GM19351 (cell line): ENCODE data around the gene JARID2.
A peak's percentile ranks its signal among the peaks of the same experiment; 100 is the strongest.

ENCODE experiments used
- ATAC-seq: cut with Tn5 transposase; IDR thresholded peaks from one replicate; pipeline ENCODE4 v1.9.1; 2021; ENCODE audit warnings: mild to moderate bottlenecking, moderate library complexity; ENCODE audit not compliant: unreplicated experiment

Gene JARID2

GRCh38 chr6:15368873-15369272 is 123.0 kb downstream of the JARID2 start:
- no peak for ATAC-seq

- ATAC-seq, result no peak
Measured at GRCh38 chr6:15369838-15370237, 124.0 kb downstream of the JARID2 start.

- no peak for ATAC-seq
Measured at GRCh38 chr6:15370733-15371671, 125.1 kb downstream of the JARID2 start.

DNA sequence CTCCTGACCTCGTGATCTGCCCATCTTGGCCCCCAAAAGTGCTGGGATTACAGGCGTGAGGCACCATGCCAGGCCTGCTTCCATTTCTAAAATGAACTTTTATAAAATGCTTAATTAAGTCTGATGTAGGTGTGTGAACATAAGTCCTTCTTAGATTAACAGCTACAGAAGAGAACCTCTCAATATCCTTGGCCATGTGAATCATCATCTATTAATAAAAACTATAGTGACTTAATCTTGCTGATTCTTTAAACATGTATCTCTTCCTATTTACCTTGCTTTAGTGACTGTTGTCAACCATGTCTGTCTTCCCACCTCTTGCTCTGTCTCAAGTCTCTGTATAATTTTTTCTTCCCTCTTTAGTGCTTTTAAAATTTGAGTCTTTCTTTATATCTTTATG is 127.1 kb downstream of the JARID2 start:
- no peak for ATAC-seq

DNA sequence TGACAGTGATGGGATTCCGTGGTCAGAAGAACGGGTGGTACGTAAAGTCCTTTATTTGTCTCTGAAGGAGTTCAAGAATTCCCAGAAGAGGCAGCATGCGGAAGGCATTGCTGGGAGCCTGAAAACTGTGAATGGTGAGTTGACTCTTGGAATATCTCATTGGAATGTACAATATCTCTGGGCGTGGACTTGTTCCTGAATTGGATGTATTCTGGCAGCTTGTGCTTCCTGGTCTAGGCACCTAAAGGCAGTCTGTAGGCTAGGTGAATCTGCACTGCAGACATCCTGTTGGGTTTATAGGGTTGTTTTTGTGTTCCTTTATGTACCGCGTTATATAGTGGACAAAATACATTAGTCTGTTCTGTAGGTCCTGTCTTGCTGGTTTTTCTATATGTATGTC is 128.2 kb downstream of the JARID2 start:
- ATAC-seq, result no peak

- ATAC-seq, result no peak
Measured at GRCh38 chr6:15375018-15375417, 129.1 kb downstream of the JARID2 start.

- no peak for ATAC-seq
Measured at GRCh38 chr6:15375638-15376290, 129.9 kb downstream of the JARID2 start.

- ATAC-seq, result no peak
Measured at GRCh38 chr6:15376900-15377487, 131.1 kb downstream of the JARID2 start.

DNA sequence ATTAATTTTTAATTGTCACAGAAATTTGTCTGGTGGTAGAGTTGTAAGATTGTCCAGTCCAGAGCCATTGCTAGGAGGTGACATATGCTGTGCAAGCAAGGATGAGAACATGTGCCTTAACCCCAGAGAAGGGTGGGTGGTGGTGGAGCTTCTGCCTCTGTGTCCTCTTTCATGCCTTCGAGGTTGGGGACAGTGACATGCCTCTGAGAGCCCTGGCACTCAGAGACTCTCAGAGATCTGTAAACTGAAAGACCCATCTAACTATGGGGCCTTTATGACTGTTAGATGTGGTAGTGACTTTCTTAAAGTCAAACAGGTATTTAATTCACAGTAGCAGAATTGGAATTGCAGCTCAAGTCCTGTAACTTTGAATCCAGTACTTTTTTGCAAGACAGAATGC is 132.4 kb downstream of the JARID2 start:
- no peak for ATAC-seq

GRCh38 chr6:15378866-15379265 is 133.0 kb downstream of the JARID2 start:
- no peak for ATAC-seq

DNA sequence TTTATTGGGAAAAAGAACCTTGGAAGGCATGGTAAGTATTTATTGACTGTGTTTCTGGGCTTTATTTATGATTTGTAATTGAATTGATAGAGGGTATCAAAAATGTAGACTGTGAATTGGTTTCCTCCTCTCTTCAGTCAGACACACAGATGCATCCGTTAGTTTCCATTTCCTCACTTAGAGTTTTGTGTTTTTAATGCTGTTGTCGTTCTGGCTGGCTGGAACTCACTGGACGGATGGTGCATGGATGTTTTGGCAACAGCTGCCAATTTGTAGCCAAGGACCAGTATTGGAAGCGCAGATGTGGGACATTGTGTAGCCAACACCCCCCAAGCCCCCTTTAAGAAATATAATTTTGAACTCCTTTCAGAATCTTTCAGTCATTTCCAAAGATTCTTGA is 134.5 kb downstream of the JARID2 start:
- ATAC-seq, result no peak

DNA sequence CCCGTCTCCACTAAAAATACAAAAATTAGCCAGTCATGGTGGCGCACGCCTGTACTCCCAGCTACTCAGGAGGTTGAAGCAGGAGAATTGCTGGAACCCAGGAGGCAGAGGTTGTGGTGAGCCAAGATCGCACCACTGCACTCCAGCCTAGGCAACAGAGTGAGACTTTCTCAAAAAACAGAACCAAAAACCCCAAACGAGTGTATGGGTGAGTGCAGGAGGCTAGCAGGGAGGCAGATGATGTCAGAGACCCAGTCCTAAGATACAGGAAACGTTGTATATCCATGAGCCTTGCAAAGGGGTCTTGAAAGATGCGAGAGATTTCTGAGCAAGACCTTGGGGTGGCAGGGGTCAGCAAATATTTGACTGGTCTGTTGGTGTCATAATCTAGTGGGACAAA is 136.2 kb downstream of the JARID2 start:
- ATAC-seq, result no peak

GRCh38 chr6:15382712-15383111 is 136.8 kb downstream of the JARID2 start:
- ATAC-seq, result no peak

GRCh38 chr6:15384901-15385300 is 139.0 kb downstream of the JARID2 start:
- peak; percentile 45 for ATAC-seq

DNA sequence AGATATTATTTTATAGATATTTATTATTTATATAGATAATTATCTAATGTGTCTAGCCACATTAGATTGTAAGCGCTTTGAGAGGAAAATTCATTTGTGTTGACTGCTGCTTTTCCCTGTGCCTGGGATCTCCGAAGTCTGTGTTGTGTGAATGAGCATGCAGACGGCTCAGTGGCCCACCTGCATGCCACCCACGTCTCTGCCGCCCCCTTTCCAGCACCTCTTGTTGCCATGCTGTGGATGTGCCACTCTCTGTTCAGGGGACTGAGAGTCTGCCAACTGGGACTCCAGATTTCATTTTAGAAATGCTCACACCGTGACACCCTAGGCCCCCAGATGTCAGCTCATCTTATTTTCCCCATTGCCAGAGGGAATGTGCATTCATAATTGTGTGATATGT is 139.7 kb downstream of the JARID2 start:
- ATAC-seq, result no peak

DNA sequence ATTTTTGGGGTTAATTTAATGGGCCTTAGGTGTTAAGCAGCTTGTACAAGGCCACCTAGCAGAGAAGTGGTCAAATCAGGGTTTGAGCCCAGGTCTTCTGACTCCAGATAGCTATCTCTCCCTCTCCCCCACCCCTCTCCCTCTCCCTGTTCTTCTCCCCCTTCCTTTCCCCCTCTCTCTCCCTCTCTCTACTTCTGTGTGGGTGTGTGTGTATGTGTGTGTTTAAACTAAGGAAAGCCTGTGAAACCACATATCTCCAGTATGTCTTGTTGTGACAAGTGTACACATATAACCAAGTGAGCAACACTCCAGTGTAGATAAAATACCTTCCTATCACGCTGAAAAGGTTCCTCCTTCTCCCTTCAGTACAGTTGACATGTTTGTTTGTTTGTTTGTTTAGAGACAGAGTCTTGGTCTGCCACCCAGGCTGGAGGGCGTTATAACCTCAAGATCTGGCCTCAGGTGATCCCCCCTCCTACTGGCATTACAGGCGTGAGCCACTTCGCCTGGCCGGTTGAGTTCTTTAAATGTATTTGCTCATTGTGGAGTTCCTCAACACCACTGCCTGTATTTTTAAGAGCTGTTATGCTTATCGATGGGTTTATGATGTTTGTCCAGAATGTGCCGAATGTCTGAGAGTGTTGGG is 140.4 kb downstream of the JARID2 start:
- no peak for ATAC-seq

DNA sequence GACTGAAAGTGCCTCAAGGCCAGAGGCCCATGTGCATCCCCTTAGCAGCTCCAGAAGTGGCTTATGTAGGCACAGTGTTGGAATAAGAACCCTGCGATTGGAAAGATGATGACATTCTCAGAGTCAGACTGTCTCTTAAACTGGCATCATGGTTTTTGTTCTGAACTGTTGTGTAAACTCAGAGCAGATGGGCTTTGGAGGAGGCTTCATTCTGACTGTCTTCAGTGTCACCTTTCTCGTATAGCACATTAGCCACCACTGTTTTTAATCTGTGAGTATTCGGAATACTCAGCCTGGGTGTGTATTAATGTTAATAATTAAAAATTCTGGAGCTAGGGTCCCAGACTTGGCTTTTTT is 140.9 kb downstream of the JARID2 start:
- no peak for ATAC-seq

GRCh38 chr6:15387118-15387517 is 141.2 kb downstream of the JARID2 start:
- peak; percentile 45 for ATAC-seq

DNA sequence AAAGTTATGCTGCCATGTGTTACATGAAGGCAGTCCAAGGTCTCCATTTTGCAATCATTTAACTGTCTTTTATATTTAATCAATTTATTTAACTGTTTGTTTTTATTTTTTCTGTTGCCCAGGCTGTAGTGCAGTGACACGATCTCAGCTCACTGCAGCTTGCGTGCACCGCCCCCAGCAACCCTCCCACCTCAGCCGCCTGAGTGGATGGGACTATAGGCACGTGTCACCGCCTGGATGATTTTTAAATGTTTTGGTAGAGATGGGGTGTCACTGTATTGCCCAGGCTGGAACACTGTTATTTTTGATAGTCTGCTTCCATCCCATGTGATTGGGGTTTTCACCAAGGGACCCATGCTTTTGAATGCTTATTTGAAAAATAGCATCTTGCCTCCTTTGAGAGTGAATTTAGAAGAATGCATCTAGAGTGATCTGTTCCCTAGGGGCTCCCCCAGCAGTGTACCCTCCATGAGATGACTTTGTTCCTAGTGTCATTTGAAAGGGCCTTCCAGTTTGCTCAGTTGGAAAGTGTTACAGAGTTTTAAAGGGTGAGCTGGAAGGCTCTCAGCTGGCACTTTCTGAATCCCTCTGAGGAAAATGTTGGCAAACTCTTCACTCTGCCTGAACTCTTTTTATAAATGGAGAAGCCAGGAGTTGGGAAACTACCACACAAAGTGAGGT is 143.4 kb downstream of the JARID2 start:
- ATAC-seq, result no peak

DNA sequence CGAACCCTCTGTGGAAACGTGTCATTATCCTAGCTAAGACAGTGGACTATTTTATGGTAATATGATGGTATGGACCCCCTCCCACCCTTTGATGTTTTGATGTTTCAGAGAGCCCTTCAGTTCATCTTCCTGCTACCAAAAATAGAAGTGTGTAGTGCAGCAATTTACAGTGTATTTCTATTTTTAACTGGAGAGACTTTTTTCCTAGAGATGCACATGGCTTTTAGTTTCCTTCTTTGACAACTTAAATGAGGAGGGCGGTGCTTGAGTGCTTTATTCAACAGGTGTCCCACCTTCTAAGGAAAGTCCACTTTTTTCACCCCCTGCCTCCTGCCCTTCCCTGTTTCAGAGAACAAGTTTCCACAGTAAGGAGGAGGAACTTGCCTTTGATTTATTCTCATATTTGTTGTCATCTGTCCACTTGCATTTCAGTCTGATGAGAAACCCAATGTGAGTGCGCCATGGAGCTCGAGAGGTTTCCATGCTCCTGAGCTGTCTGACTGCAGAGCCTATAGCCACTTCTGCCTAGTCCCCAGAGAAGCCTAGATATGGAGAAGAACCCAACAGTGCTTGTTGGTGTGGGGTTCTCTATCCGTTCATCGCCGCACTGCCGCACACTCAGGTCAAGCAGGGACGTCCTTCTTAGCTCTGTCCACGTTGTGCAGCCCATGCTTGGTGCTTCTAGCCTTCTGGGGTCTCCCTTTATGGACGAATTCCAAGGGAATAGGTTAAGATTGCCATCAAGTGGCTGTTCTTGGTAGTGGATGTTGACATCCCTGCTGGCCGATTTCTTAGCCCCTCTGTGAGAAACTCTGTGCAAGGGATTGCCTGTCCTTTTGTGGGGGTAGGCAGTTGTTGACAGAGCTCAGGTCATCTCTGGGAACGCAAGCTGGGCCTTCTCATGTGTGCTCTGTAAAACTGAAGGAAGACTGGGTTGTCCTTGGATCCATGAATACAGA is 144.2 kb downstream of the JARID2 start:
- ATAC-seq, result no peak
